HCT116 (cell line): Measurements from ENCODE around the gene CACNA2D3. TPM values are rescaled to one million over a fixed set of nuclear protein-coding genes. Genes with fewer than 3 reads are reported as not detected.

Experiments used
- ATAC-seq: fragments of 200-7000 bp; cut with Tn5 transposase; 2 replicates; pipeline ENCODE4 v1.9.1; 2020; ENCODE audit warnings: mild to moderate bottlenecking, moderate library complexity
- BruUV-seq: library from RNA; stranded (reverse); fragments of 400-500 nt; replicated peaks from 2 replicates; lab custom pipeline; 2021; lab: Mats Ljungman, UMichigan
- CTCF ChIA-PET: fragments of 300-600 bp; sonication (Branson Sonifier 250); formaldehyde crosslinking; loops from one replicate; lab custom pipeline; 2021; ENCODE audit warnings: antibody characterized with exemption; lab: Charles Lee
- POLR2A ChIA-PET: fragments of 300-600, 350-600 bp; sonication (Branson Sonifier 250); formaldehyde crosslinking; loops from one replicate; lab custom pipeline; 2021; ENCODE audit warnings: antibody characterized with exemption; lab: Charles Lee
- RAD21 ChIA-PET, 2 experiments: fragments of 300-600 bp; sonication (Branson Sonifier 250); formaldehyde crosslinking; loops; one replicate each; lab custom pipeline; 2023; ENCODE audit warnings: low total read pairs in 2 of 2; ENCODE audit not compliant: uncharacterized antibody in 2 of 2, unreplicated experiment in 2 of 2, low non-redundant PET in 1 of 2; lab: Charles Lee
- DNase-seq: peaks from one replicate; pipeline ENCODE4 v3.0.0-alpha.2; 2010; ENCODE audit warnings: low read depth, low spot score
- H2AFZ ChIP-seq: fragments of 200-600 bp; shearing (Covaris generic), sonication (generic); 2 replicates; pipeline ENCODE4 v1.6.1; 2017; ENCODE audit warnings: low read depth, mixed run types, mixed read lengths, antibody characterized with exemption, low read length; ENCODE audit not compliant: poor library complexity, severe bottlenecking
- H3K27ac ChIP-seq: 2 replicates; pipeline ENCODE4 v1.5.1; 2012; ENCODE audit warnings: low read depth, low read length
- H3K27me3 ChIP-seq: fragments of 200-600 bp; sonication (generic); 2 replicates; pipeline ENCODE4 v1.6.1; 2016; ENCODE audit warnings: mixed run types, low read length, mixed read lengths; ENCODE audit not compliant: insufficient read depth
- H3K36me3 ChIP-seq, 2 experiments: fragments of 200-500 bp in 1 of 2; fragments of 200-600 bp in 1 of 2; sonication (Bioruptor generic) in 1 of 2; sonication (generic) in 1 of 2; 2 replicates each; pipeline versions ENCODE4 v1.5.1 to v1.6.1; 2014 to 2016; ENCODE audit warnings: low read length in 2 of 2, inconsistent platforms in 1 of 2, mixed read lengths in 1 of 2, mixed run types in 1 of 2; ENCODE audit not compliant: insufficient read depth in 2 of 2, control insufficient read depth in 1 of 2
- H3K4me1 ChIP-seq, 2 experiments: fragments of 200-600 bp in 1 of 2; sonication (generic) in 1 of 2; 2 replicates each; pipeline versions ENCODE4 v1.5.1 to v1.6.1; 2012 to 2017; ENCODE audit warnings: low read length in 2 of 2, inconsistent platforms in 1 of 2, mild to moderate bottlenecking in 1 of 2, mixed read lengths in 1 of 2, mixed run types in 1 of 2, moderate library complexity in 1 of 2; ENCODE audit not compliant: insufficient read depth in 2 of 2, control insufficient read depth in 1 of 2
- H3K4me2 ChIP-seq: fragments of 200-600 bp; sonication (generic); 2 replicates; pipeline ENCODE4 v1.6.1; 2017; ENCODE audit warnings: mixed run types, low read length, mixed read lengths
- H3K4me3 ChIP-seq, 2 experiments: fragments of 200-600 bp in 1 of 2; sonication (generic) in 1 of 2; replicated peaks in 1 of 2; 2 replicates each; pipeline ENCODE4 v1.5.1; 2011 to 2016; ENCODE audit warnings: low read length in 2 of 2, control low read depth in 1 of 2, low read depth in 1 of 2, mild to moderate bottlenecking in 1 of 2, mixed read lengths in 1 of 2, mixed run types in 1 of 2
- H3K79me2 ChIP-seq: fragments of 200-600 bp; sonication (generic); 2 replicates; pipeline ENCODE4 v1.6.1; 2017; ENCODE audit warnings: mild to moderate bottlenecking, mixed run types, low read length, moderate library complexity, mixed read lengths; ENCODE audit not compliant: insufficient read depth
- H3K9ac ChIP-seq: fragments of 200-600 bp; sonication (generic); 2 replicates; pipeline ENCODE4 v1.6.1; 2016; ENCODE audit warnings: low read length, mixed read lengths
- H3K9me2 ChIP-seq: fragments of 200-600 bp; sonication (generic), shearing (Covaris generic); 2 replicates; pipeline ENCODE4 v1.6.1; 2017; ENCODE audit warnings: mixed run types, mild to moderate bottlenecking, moderate library complexity; ENCODE audit not compliant: insufficient read depth
- H3K9me3 ChIP-seq, 2 experiments: fragments of 200-500 bp in 1 of 2; fragments of 200-600 bp in 1 of 2; sonication (Bioruptor generic) in 1 of 2; sonication (generic) in 1 of 2; 2 replicates each; pipeline ENCODE4 v1.6.1; 2014 to 2017; ENCODE audit warnings: low read length in 2 of 2, mixed read lengths in 2 of 2, inconsistent platforms in 1 of 2, low read depth in 1 of 2, mild to moderate bottlenecking in 1 of 2, mixed run types in 1 of 2, moderate library complexity in 1 of 2; ENCODE audit not compliant: control insufficient read depth in 1 of 2, insufficient read depth in 1 of 2
- H4K20me1 ChIP-seq: fragments of 200-600 bp; sonication (generic), shearing (Covaris generic); 2 replicates; pipeline ENCODE4 v1.6.1; 2017; ENCODE audit warnings: mixed run types, mild to moderate bottlenecking, moderate library complexity; ENCODE audit not compliant: insufficient read depth
- CEBPB ChIP-seq: IDR thresholded peaks from 2 replicates; pipeline ENCODE4 v1.6.1; 2012; ENCODE audit warnings: low read depth
- ELF1 ChIP-seq: IDR thresholded peaks from 2 replicates; pipeline ENCODE4 v1.6.1; 2012; ENCODE audit warnings: low read depth, borderline replicate concordance
- EZH2 ChIP-seq: fragments of 200-600 bp; sonication (generic); IDR thresholded peaks from 2 replicates; pipeline ENCODE4 v1.6.1; 2017; ENCODE audit warnings: antibody characterized with exemption, mixed run types
- EZH2phosphoT487 ChIP-seq: fragments of 200-600 bp; IDR thresholded peaks from 2 replicates; pipeline ENCODE4 v1.6.1; 2018; ENCODE audit warnings: antibody characterized with exemption, borderline replicate concordance
- FOSL1 ChIP-seq: IDR thresholded peaks from 2 replicates; pipeline ENCODE4 v1.6.1; 2012; ENCODE audit warnings: low read depth
- POLR2A ChIP-seq: IDR thresholded peaks from 2 replicates; pipeline ENCODE4 v1.7.0; 2011; ENCODE audit warnings: borderline replicate concordance; ENCODE audit not compliant: insufficient read depth, insufficient read length; ENCODE audit errors: extremely low read depth
- TCF7L2 ChIP-seq: IDR thresholded peaks from 2 replicates; pipeline ENCODE4 v1.7.0; 2011; ENCODE audit warnings: borderline replicate concordance, inconsistent platforms; ENCODE audit not compliant: insufficient read depth, insufficient read length; ENCODE audit errors: extremely low read depth
- YY1 ChIP-seq: IDR thresholded peaks from 2 replicates; pipeline ENCODE4 v1.6.1; 2011; ENCODE audit warnings: low read length, low read depth, moderate library complexity, mild to moderate bottlenecking; ENCODE audit not compliant: insufficient replicate concordance; ENCODE audit errors: extremely low read depth
- ZBTB33 ChIP-seq: IDR thresholded peaks from 2 replicates; pipeline ENCODE4 v1.6.1; 2011; ENCODE audit warnings: mild to moderate bottlenecking, low read length, moderate library complexity; ENCODE audit not compliant: insufficient replicate concordance; ENCODE audit errors: extremely low read depth
- intact Hi-C: fragments of 100-400 bp; cut with micrococcal nuclease; formaldehyde crosslinking; loops from 2 replicates; pipeline ENCODE4 v1.10.0; 2022
- total RNA-seq: library from RNA; stranded (reverse); gene quantifications from one replicate; pipeline ENCODE4 v1.2.1, GENCODE V29; 2021; ENCODE audit not compliant: unreplicated experiment
- TF ChIP-seq, protein P1 (sequence below), 3 experiments: fragments of 200-600 bp in 1 of 3; sonication (generic) in 1 of 3; IDR thresholded peaks in 2 of 3; conservative IDR thresholded peaks in 1 of 3; 2 replicates each; pipeline ENCODE4 v1.5.1; 2012 to 2017; ENCODE audit warnings: low read depth in 2 of 3, low read length in 2 of 3, antibody characterized with exemption in 1 of 3, borderline replicate concordance in 1 of 3, control low read depth in 1 of 3, mild to moderate bottlenecking in 1 of 3, mixed read lengths in 1 of 3, mixed run types in 1 of 3, moderate library complexity in 1 of 3; ENCODE audit not compliant: insufficient read depth in 1 of 3

CACNA2D3 gene
- total RNA-seq, 1 experiment from 2014 or later: 0.20 TPM

DNA sequence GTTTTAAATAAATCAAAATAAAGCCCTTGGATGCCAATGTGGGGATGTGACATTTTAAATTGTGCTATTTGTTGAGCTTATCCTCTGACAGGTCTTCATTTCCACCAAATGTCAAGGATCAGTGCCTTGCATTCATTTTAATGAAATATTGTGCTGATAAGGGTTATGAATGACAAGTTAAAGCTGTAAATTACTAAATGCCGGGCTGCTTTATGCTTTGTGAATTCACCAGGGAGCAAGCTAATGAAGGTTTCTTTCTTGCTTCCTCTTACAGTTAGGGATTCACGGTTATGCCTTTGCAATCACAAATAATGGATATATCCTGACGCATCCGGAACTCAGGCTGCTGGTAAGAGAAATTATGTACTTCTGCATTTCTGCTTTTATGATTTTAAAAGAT, 723.8 kb downstream of the CACNA2D3 start:
- Histone ChIP-seq H3K4me3 (no peak overlapping the region), H3K79me2 (no peaks in the 10 kb centered on the region), H3K4me1 (no peaks in the 10 kb centered on the region), H3K9me3 (no peaks in the 10 kb centered on the region), H3K27ac (no peak overlapping the region), H3K9ac (no peak overlapping the region), H3K36me3 (no peaks in the 10 kb centered on the region), H2AFZ (no peak overlapping the region), H3K4me2 (no peak overlapping the region), H3K27me3 (no peaks in the 10 kb centered on the region), H3K9me2 (no peaks in the 10 kb centered on the region), H4K20me1 (no peaks in the 10 kb centered on the region)
- no peak for DNase-seq
- ChIA-PET RAD21 (no interaction called here), CTCF (no interaction called here), POLR2A (no interaction called here)
- intact Hi-C loops: no loop called here
- ATAC-seq: no peak
- BruUV-seq: no TSS peak
- TF ChIP-seq ELF1 (no peak), ZBTB33 (no peak), TCF7L2 (no peak), YY1 (no peak), CEBPB (no peak), FOSL1 (no peak), EZH2 (no peak), EZH2phosphoT487 (no peak), POLR2A (no peak)
- TF ChIP-seq, protein P1, sequence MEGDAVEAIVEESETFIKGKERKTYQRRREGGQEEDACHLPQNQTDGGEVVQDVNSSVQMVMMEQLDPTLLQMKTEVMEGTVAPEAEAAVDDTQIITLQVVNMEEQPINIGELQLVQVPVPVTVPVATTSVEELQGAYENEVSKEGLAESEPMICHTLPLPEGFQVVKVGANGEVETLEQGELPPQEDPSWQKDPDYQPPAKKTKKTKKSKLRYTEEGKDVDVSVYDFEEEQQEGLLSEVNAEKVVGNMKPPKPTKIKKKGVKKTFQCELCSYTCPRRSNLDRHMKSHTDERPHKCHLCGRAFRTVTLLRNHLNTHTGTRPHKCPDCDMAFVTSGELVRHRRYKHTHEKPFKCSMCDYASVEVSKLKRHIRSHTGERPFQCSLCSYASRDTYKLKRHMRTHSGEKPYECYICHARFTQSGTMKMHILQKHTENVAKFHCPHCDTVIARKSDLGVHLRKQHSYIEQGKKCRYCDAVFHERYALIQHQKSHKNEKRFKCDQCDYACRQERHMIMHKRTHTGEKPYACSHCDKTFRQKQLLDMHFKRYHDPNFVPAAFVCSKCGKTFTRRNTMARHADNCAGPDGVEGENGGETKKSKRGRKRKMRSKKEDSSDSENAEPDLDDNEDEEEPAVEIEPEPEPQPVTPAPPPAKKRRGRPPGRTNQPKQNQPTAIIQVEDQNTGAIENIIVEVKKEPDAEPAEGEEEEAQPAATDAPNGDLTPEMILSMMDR (IDR thresholded peaks at IDR 0.05 in 2 of 3, conservative IDR thresholded peaks at IDR 0.05 in 1 of 3; ENCODE audit: borderline replicate concordance in 1 of 3, insufficient read depth in 1 of 3, low read depth in 2 of 3, low read length in 2 of 3): no peak
